CD4-positive, CD25-positive, alpha-beta regulatory T cell (primary cell): ENCODE measurements around the gene S100A6. TPM values are rescaled to one million over a fixed set of nuclear protein-coding genes. Genes with fewer than 3 reads are reported as not detected.
"Not testable (repeated sequence)": the region's sequence is repeated elsewhere in the genome, so short reads cannot be mapped to it uniquely, and the experiment has no call there.

Source experiments
- ATAC-seq, 2 donors: fragments of 150-1000 bp; cut with Tn5 transposase; one replicate each; pipeline ENCODE4 v1.10.0; 2021; ENCODE audit warnings: low read depth in 2 of 2, moderate number of reproducible peaks in 2 of 2, moderate library complexity in 1 of 2
- DNase-seq, 3 donors: peaks; one replicate each; pipeline versions ENCODE4 v3.0.0 to v3.0.0-alpha.2; 2012 to 2022; ENCODE audit warnings: mixed read lengths in 1 of 3
- H3K27ac ChIP-seq: one replicate; pipeline ENCODE4 v1.7.0; 2013; ENCODE audit warnings: mild to moderate bottlenecking, low read length; ENCODE audit not compliant: insufficient read depth, poor library complexity, severe bottlenecking
- H3K27me3 ChIP-seq: one replicate; pipeline ENCODE4 v1.7.0; 2013; ENCODE audit warnings: low read length; ENCODE audit not compliant: control insufficient read depth, insufficient read depth
- H3K36me3 ChIP-seq: one replicate; pipeline ENCODE4 v1.7.0; 2013; ENCODE audit warnings: mild to moderate bottlenecking, low read length, moderate library complexity; ENCODE audit not compliant: control insufficient read depth, insufficient read depth
- H3K4me1 ChIP-seq: 2 replicates; pipeline ENCODE4 v1.7.0; 2013; ENCODE audit warnings: mild to moderate bottlenecking, low read length; ENCODE audit not compliant: insufficient read depth, control insufficient read depth, poor library complexity, severe bottlenecking
- H3K4me3 ChIP-seq: one replicate; pipeline ENCODE4 v1.7.0; 2013; ENCODE audit warnings: low read depth, mild to moderate bottlenecking, low read length, moderate library complexity
- H3K9me3 ChIP-seq, 2 experiments: 1 replicate in 1 of 2; 2 replicates in 1 of 2; pipeline ENCODE4 v1.7.0; 2013; ENCODE audit warnings: low read length in 2 of 2, mild to moderate bottlenecking in 1 of 2, moderate library complexity in 1 of 2; ENCODE audit not compliant: control insufficient read depth in 2 of 2
- H3K27ac Mint-ChIP-seq, 3 donors: one replicate each; pipeline ENCODE4 v1.8.0; 2020 to 2022; ENCODE audit warnings: mild to moderate bottlenecking in 3 of 3, mixed read lengths in 3 of 3, moderate library complexity in 2 of 3
- H3K27me3 Mint-ChIP-seq: one replicate; pipeline ENCODE4 v1.8.0; 2022; ENCODE audit warnings: mild to moderate bottlenecking, mixed read lengths
- H3K36me3 Mint-ChIP-seq: one replicate; pipeline ENCODE4 v1.8.0; 2020; ENCODE audit warnings: mixed read lengths
- H3K4me1 Mint-ChIP-seq, 4 donors: one replicate each; pipeline ENCODE4 v1.8.0; 2020 to 2022; ENCODE audit warnings: mixed read lengths in 4 of 4, mild to moderate bottlenecking in 1 of 4
- H3K4me3 Mint-ChIP-seq, 4 donors: one replicate each; pipeline ENCODE4 v1.8.0; 2020 to 2022; ENCODE audit warnings: mild to moderate bottlenecking in 4 of 4, mixed read lengths in 4 of 4, moderate library complexity in 3 of 4
- H3K9me3 Mint-ChIP-seq, 7 donors: one replicate each; pipeline ENCODE4 v1.8.0; 2020 to 2022; ENCODE audit warnings: mixed read lengths in 7 of 7, mild to moderate bottlenecking in 3 of 7, moderate library complexity in 2 of 7
- polyA plus RNA-seq, 4 donors: library from polyadenylated mRNA; unstranded; fragments of 300-500 nt; fragmentation: Illumina TruSeq; gene quantifications; one replicate each; pipeline ENCODE4 v1.2.3, GENCODE V29; 2021
- total RNA-seq: library from RNA; stranded (reverse); gene quantifications from one replicate; pipeline ENCODE4 v1.2.3, GENCODE V29; 2022

The S100A6 gene
- total and polyA plus RNA-seq, 5 donors from 2014 or later, result 304 to 1,174 (median 796) TPM

DNA sequence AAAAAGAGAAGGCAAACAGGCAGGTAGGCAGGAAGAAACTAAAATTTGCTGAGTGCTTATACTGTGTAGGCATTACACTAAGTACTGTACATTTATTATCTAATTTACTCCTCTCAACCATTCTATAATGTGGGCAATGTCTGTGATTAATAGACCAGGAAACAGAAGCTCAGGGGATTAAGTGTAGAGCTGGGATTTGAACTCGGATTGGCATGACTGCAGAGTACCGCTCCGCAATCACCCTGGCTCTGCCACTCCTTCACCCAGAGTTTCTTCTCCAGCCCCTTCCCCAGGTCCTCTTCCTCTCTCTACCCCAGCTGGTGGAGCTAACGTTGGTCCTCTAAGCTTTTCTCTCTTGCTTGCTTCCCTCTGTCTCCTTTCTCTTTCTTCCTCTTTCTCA lies 41.3 kb upstream of the S100A6 start:
- Histone ChIP-seq H3K4me1 (no peaks in the 10 kb centered on the region), H3K27me3 (peaks cover 14% of the 10 kb centered on the region), H3K9me3 (no peaks in the 10 kb centered on the region), H3K27ac (no peak overlapping the region), H3K4me3 (no peak overlapping the region), H3K36me3 (no peaks in the 10 kb centered on the region)
- no peak for DNase-seq
- ATAC-seq, result no peak
- peaks cover 0 to 9% (median 2%) of the 10 kb centered on the region in 4 donors for H3K4me1 Mint-ChIP-seq
- no peaks in the 10 kb centered on the region for H3K36me3 Mint-ChIP-seq
- no peaks in the 10 kb centered on the region for H3K9me3 Mint-ChIP-seq
- H3K27ac Mint-ChIP-seq, result no peak overlapping the region
- H3K4me3 Mint-ChIP-seq, result no peak overlapping the region
- H3K27me3 Mint-ChIP-seq, result peaks cover 37% of the 10 kb centered on the region

DNA sequence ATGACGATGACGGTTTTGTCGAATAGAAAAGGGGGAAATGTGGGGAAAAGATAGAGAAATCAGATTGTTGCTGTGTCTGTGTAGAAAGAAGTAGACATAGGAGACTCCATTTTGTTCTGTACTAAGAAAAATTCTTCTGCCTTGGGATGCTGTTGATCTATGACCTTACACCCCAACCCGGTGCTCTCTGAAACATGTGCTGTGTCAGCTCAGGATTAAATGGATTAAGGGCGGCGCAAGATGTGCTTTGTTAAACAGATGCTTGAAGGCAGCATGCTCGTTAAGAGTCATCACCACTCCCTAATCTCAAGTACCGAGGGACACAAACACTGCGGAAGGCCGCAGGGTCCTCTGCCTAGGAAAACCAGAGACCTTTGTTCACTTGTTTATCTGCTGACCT lies 39.7 kb upstream of the S100A6 start:
- H3K27ac Mint-ChIP-seq, DNase-seq, H3K4me1 ChIP-seq, H3K36me3 Mint-ChIP-seq, H3K9me3 Mint-ChIP-seq, ATAC-seq, H3K4me3 ChIP-seq, H3K9me3 ChIP-seq, H3K4me1 Mint-ChIP-seq, H3K27ac ChIP-seq, H3K4me3 Mint-ChIP-seq, H3K36me3 ChIP-seq: not testable (repeated sequence)
- H3K27me3 Mint-ChIP-seq, result peaks cover 37% of the 10 kb centered on the region
- H3K27me3 ChIP-seq, result peaks cover 14% of the 10 kb centered on the region

DNA sequence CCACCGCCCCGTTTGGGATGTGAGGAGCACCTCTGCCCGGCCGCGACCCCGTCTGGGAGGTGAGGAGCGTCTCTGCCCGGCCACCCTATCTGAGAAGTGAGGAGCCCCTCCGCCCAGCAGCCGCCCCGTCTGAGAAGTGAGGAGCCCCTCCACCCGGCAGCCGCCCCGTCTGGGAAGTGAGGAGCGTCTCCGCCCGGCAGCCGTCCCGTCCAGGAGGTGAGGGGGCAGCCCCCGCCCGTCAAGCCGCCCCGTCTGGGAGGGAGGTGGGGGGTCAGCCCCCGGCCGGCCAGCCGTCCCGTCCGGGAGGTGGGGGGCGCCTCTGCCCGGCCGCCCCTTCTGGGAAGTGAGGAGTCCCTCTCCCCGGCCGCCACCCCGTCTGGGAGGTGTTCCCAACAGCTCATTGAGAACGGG lies 39.3 kb upstream of the S100A6 start:
- H3K4me1 ChIP-seq, H3K9me3 ChIP-seq, H3K4me3 ChIP-seq, H3K27ac Mint-ChIP-seq, H3K4me1 Mint-ChIP-seq, H3K4me3 Mint-ChIP-seq, H3K27ac ChIP-seq, H3K36me3 Mint-ChIP-seq, ATAC-seq, DNase-seq, H3K9me3 Mint-ChIP-seq, H3K36me3 ChIP-seq: not testable (repeated sequence)
- peaks cover 14% of the 10 kb centered on the region for H3K27me3 ChIP-seq
- peaks cover 36% of the 10 kb centered on the region for H3K27me3 Mint-ChIP-seq

DNA sequence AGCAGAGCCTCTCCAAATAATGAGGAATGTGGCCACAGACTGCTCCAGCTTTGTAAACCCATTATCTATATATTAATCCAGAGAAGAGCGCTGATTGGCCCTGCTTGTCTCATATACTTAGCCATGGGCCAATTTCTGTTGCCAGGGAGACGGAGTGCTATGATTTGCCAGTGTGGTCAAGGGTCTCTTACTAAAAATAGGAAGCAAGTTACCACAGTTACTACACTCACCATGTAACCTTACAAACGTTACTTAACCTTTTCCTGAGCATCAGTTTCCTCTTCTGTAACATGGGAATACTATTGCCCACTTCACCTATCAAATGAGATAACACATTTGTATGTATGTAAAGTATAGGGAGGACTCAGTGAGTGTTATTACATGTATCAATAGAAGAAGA lies 37.6 kb upstream of the S100A6 start:
- H3K4me1 Mint-ChIP-seq, result peaks cover 0 to 20% (median 9%) of the 10 kb centered on the region in 4 donors
- no peak for DNase-seq
- ATAC-seq, result no peak
- H3K36me3 ChIP-seq, result no peaks in the 10 kb centered on the region
- no peak overlapping the region for H3K27ac Mint-ChIP-seq
- H3K4me3 ChIP-seq, result no peak overlapping the region
- H3K9me3 Mint-ChIP-seq, result no peaks in the 10 kb centered on the region
- H3K9me3 ChIP-seq, result no peaks in the 10 kb centered on the region
- no peak overlapping the region for H3K4me3 Mint-ChIP-seq
- H3K27ac ChIP-seq, result no peak overlapping the region
- H3K27me3 ChIP-seq, result peaks cover 12% of the 10 kb centered on the region
- peaks cover 6% of the 10 kb centered on the region for H3K4me1 ChIP-seq
- H3K36me3 Mint-ChIP-seq, result no peaks in the 10 kb centered on the region
- H3K27me3 Mint-ChIP-seq, result peaks cover 31% of the 10 kb centered on the region

DNA sequence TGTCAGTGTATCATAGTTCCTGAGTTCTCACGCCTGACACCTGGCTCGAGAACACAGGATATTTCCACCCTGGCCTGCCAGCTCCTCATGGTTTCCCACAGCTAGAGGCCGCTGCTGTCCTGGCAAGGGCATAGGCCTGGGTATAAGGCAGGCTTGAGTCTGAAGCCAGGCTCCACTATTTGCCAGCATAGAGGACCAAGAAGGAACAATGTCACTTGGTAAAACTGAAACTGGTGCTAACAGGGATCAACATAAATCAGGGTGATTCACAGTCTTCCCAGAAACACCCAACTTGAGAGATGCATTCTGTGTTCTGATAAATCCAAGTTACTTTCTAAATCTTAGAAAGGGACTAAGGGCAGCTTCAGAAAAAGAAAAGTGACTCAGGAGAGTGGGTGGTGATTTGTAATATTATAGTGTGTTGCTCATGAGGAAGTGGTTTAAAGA lies 36.8 kb upstream of the S100A6 start:
- Mint-ChIP-seq H3K36me3 (no peaks in the 10 kb centered on the region), H3K27ac (no peak overlapping the region), H3K4me3 (no peak overlapping the region), H3K27me3 (peaks cover 25% of the 10 kb centered on the region), H3K9me3 (no peaks in the 10 kb centered on the region), H3K4me1 (peaks cover 0 to 27% (median 16%) of the 10 kb centered on the region in 4 donors)
- ATAC-seq, result peak; percentile 57 to 79
- Histone ChIP-seq H3K27me3 (peaks cover 6% of the 10 kb centered on the region), H3K4me3 (no peak overlapping the region), H3K9me3 (no peaks in the 10 kb centered on the region), H3K36me3 (no peaks in the 10 kb centered on the region), H3K27ac (no peak overlapping the region), H3K4me1 (peaks cover 13% of the 10 kb centered on the region)
- peak in 2 of 3 donors; percentile 39 to 70 for DNase-seq

DNA sequence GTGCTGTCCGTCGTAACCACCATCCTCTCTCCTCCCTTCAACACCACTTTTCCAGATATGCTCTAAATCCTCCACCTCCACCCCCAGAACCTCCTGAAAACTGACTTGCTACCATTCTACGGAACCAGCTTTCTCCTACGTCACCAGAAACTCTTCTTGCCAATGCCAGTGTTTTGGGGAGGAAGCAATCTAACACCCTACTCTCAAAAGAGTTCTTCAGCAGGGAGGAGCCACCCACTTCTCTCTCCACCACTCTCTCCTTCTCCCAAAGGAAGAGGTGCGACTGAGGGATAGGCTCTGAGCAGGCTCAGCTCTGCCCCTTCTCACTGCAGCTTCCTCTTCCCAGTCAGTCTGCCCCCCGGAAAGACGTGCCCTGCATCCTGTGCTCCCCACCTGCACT lies 35.9 kb upstream of the S100A6 start:
- Histone ChIP-seq H3K27ac (no peak overlapping the region), H3K27me3 (peaks cover 2% of the 10 kb centered on the region), H3K36me3 (no peaks in the 10 kb centered on the region), H3K4me3 (no peak overlapping the region), H3K9me3 (no peaks in the 10 kb centered on the region), H3K4me1 (peaks cover 21% of the 10 kb centered on the region)
- H3K4me3 Mint-ChIP-seq, result no peak overlapping the region
- no peak for DNase-seq
- H3K27ac Mint-ChIP-seq, result peak overlapping the region in 1 of 3 donors; percentile 4
- H3K36me3 Mint-ChIP-seq, result no peaks in the 10 kb centered on the region
- ATAC-seq, result no peak
- H3K9me3 Mint-ChIP-seq, result no peaks in the 10 kb centered on the region
- peaks cover 18% of the 10 kb centered on the region for H3K27me3 Mint-ChIP-seq
- H3K4me1 Mint-ChIP-seq, result peaks cover 0 to 34% (median 21%) of the 10 kb centered on the region in 4 donors

DNA sequence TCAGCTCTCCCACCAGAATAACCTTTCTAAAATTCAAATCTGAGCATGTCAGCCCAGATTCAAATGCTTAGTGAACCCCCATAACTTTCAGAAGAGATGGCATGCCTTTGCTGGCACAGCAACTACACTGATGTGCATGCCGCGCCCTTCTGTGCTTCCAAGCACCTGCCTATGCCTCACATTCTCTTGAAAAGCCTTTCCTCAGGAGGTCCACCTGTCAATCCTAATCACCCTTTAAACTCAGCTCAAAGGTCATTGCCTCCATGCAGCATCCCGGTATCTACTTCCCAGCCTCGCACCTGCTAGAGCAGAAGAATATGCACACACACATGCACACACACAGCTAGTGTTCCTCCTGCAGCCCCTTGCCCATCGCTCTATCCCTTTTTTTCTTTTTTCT lies 35.1 kb upstream of the S100A6 start:
- Histone ChIP-seq H3K27me3 (peaks cover under 1% of the 10 kb centered on the region), H3K36me3 (no peaks in the 10 kb centered on the region), H3K27ac (no peak overlapping the region), H3K9me3 (no peaks in the 10 kb centered on the region), H3K4me1 (peaks cover 30% of the 10 kb centered on the region), H3K4me3 (no peak overlapping the region)
- Mint-ChIP-seq H3K9me3 (no peaks in the 10 kb centered on the region), H3K4me1 (peaks cover 0 to 42% (median 28%) of the 10 kb centered on the region in 4 donors), H3K4me3 (no peak overlapping the region), H3K27ac (peak overlapping the region in 1 of 3 donors; percentile 62), H3K36me3 (no peaks in the 10 kb centered on the region), H3K27me3 (peaks cover 10% of the 10 kb centered on the region)
- DNase-seq (no peak), ATAC-seq (no peak)

DNA sequence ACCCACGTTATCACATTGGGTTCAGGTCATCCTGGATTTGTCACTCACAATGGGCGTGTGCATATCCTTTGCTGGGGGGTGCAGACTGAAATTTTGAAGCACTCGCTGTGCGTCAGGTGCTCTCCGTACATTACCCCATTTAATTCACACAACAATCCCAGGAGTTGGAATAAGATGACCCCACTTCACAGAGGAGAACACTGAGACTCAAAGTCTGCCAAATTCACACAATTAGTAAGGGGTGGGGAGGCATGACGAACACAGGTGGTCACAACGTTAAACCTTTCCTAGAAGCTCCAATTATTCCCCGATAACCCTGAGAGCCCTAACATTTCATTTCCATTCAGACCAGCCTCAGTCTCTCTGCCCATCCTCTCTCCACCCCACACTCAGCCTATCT lies 33.7 kb upstream of the S100A6 start:
- no peak for ATAC-seq
- H3K4me3 Mint-ChIP-seq, result no peak overlapping the region

More for the DNA sequence above, 33.7 kb upstream of the S100A6 start:
- Histone ChIP-seq H3K9me3 (no peaks in the 10 kb centered on the region), H3K27ac (no peak overlapping the region), H3K4me1 (peaks cover 36% of the 10 kb centered on the region), H3K4me3 (no peak overlapping the region), H3K27me3 (no peaks in the 10 kb centered on the region), H3K36me3 (no peaks in the 10 kb centered on the region)
- no peak for DNase-seq
- Mint-ChIP-seq H3K36me3 (no peaks in the 10 kb centered on the region), H3K9me3 (no peaks in the 10 kb centered on the region), H3K4me1 (peaks cover 0 to 50% (median 31%) of the 10 kb centered on the region in 4 donors), H3K27ac (peak overlapping the region in 1 of 3 donors; percentile 36), H3K27me3 (peaks cover 10% of the 10 kb centered on the region)
